SK-N-SH (cell line): ENCODE results near the gene SPEF2.

ENCODE experiments used
- EP300 ChIP-seq, 2 experiments: IDR thresholded peaks; 2 replicates each; pipeline versions ENCODE4 v1.4.0 to v1.6.1; 2012; ENCODE audit warnings: borderline replicate concordance in 1 of 2, low read depth in 1 of 2, low read length in 1 of 2
- EZH2phosphoT487 ChIP-seq: fragments of 200-600 bp; sonication (generic); IDR thresholded peaks from 2 replicates; pipeline ENCODE4 v1.6.1; 2017; ENCODE audit warnings: low read depth, mixed run types, mild to moderate bottlenecking, antibody characterized with exemption, moderate library complexity, borderline replicate concordance
- JUND ChIP-seq: IDR thresholded peaks from 2 replicates; pipeline ENCODE4 v1.4.0; 2012
- SIN3A ChIP-seq: IDR thresholded peaks from 2 replicates; pipeline ENCODE4 v1.6.1; 2012; ENCODE audit warnings: low read depth, mild to moderate bottlenecking, low read length, moderate library complexity, borderline replicate concordance
- YY1 ChIP-seq: IDR thresholded peaks from 2 replicates; pipeline ENCODE4 v1.4.0; 2012; ENCODE audit warnings: low read depth, mild to moderate bottlenecking
- ZBTB33 ChIP-seq: IDR thresholded peaks from 2 replicates; pipeline ENCODE4 v1.4.0; 2012; ENCODE audit warnings: low read depth, borderline replicate concordance
- TF ChIP-seq, protein P1 (sequence below): fragments of 200-600 bp; sonication (generic); IDR thresholded peaks from 2 replicates; pipeline ENCODE4 v1.6.1; 2017; ENCODE audit warnings: antibody characterized with exemption, mild to moderate bottlenecking, moderate library complexity

- TF ChIP-seq, protein P1, sequence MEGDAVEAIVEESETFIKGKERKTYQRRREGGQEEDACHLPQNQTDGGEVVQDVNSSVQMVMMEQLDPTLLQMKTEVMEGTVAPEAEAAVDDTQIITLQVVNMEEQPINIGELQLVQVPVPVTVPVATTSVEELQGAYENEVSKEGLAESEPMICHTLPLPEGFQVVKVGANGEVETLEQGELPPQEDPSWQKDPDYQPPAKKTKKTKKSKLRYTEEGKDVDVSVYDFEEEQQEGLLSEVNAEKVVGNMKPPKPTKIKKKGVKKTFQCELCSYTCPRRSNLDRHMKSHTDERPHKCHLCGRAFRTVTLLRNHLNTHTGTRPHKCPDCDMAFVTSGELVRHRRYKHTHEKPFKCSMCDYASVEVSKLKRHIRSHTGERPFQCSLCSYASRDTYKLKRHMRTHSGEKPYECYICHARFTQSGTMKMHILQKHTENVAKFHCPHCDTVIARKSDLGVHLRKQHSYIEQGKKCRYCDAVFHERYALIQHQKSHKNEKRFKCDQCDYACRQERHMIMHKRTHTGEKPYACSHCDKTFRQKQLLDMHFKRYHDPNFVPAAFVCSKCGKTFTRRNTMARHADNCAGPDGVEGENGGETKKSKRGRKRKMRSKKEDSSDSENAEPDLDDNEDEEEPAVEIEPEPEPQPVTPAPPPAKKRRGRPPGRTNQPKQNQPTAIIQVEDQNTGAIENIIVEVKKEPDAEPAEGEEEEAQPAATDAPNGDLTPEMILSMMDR, result no peak
- TF ChIP-seq EP300 (IDR thresholded peaks at IDR 0.05; ENCODE audit: borderline replicate concordance in 1 of 2, low read depth in 1 of 2, low read length in 1 of 2), result no peak
- no peak for TF ChIP-seq JUND
- no peak for TF ChIP-seq EZH2phosphoT487
- no peak for TF ChIP-seq SIN3A
- TF ChIP-seq ZBTB33, result no peak
- no peak for TF ChIP-seq YY1
These were observed 55.3 kb downstream of the SPEF2 start for GRCh38 chr5:35672995-35673394.
